Ovary (tissue), 3 donors: ENCODE measurements around the gene NRXN3.

ENCODE experiments used
- CTCF ChIP-seq, 3 donors: fragments of 450-650 bp in 2 of 3; fragments of 200-600 bp in 1 of 3; IDR thresholded peaks; one replicate each; pipeline versions ENCODE4 v1.5.1 to v1.8.0; 2016 to 2022; ENCODE audit warnings: antibody characterized with exemption in 3 of 3, mild to moderate bottlenecking in 1 of 3
- EP300 ChIP-seq: sonication (generic); formaldehyde crosslinking; IDR thresholded peaks from one replicate; pipeline ENCODE4 v1.6.1; 2017; ENCODE audit warnings: antibody characterized with exemption
- POLR2A ChIP-seq: fragments of 450-650 bp; IDR thresholded peaks from one replicate; pipeline ENCODE4 v1.6.1; 2017; ENCODE audit warnings: antibody characterized with exemption, mild to moderate bottlenecking, moderate library complexity
- donor health status: DM: no; HTN: no; CAD: no.

- TF ChIP-seq CTCF (IDR thresholded peaks at IDR 0.05) = no peak
- TF ChIP-seq POLR2A = no peak
- TF ChIP-seq EP300 = no peak
Observed at GRCh38 chr14:78725086-78725485, 554.9 kb downstream of the NRXN3 start.
